Upper lobe of right lung (tissue), 1 donor: ENCODE measurements around the gene MRPL14. TPM values are rescaled to one million over a fixed set of nuclear protein-coding genes. Genes with fewer than 3 reads are reported as not detected.

ENCODE experiments used
- ATAC-seq: fragments of 200-7000 bp; cut with Tn5 transposase; one replicate; pipeline ENCODE4 v1.9.1; 2020; ENCODE audit warnings: mild to moderate bottlenecking, moderate library complexity
- DNase-seq: peaks from one replicate; pipeline ENCODE4 v3.0.0-alpha.2; 2020
- H3K27ac ChIP-seq: fragments of 200-600 bp; one replicate; pipeline ENCODE4 v1.8.0; 2022
- H3K27me3 ChIP-seq: fragments of 200-600 bp; one replicate; pipeline ENCODE4 v1.8.0; 2022; ENCODE audit warnings: mild to moderate bottlenecking
- H3K36me3 ChIP-seq: fragments of 200-600 bp; one replicate; pipeline ENCODE4 v1.8.0; 2022
- H3K4me1 ChIP-seq: fragments of 200-600 bp; one replicate; pipeline ENCODE4 v1.8.0; 2022
- H3K4me3 ChIP-seq: fragments of 200-600 bp; one replicate; pipeline ENCODE4 v1.8.0; 2022; ENCODE audit warnings: mild to moderate bottlenecking
- H3K9me3 ChIP-seq: fragments of 200-600 bp; one replicate; pipeline ENCODE4 v1.8.0; 2022
- CTCF ChIP-seq: fragments of 200-600 bp; IDR thresholded peaks from one replicate; pipeline ENCODE4 v1.8.0; 2022; ENCODE audit warnings: antibody characterized with exemption
- intact Hi-C: fragments of 100-400 bp; cut with DNase I; formaldehyde crosslinking; loops from one replicate; pipeline ENCODE4 v1.11.0; 2022
- total RNA-seq: library from RNA; stranded (reverse); fragmentation: NEBNext Ultra II Directional; extraction: Animal tissue kit (Norgen Biotek cat#: 25700); gene quantifications from one replicate; pipeline ENCODE4 v1.2.1, GENCODE V29; 2021
- donor health status: DM: no; HTN: yes; CAD: no; lungs with severe emphysema.

The MRPL14 gene
- total RNA-seq, 1 donor from 2014 or later: 94.1 TPM

- H3K4me3 ChIP-seq: no peak overlapping the region
- no peak overlapping the region for H3K27ac ChIP-seq
- ATAC-seq (no peak), DNase-seq (no peak)
- TF ChIP-seq CTCF: no peak
- intact Hi-C loops: no loop called here
- H3K9me3 ChIP-seq: no peaks in the 10 kb centered on the region
- peaks cover 40% of the 10 kb centered on the region for H3K36me3 ChIP-seq
- peaks cover 5% of the 10 kb centered on the region for H3K4me1 ChIP-seq
- no peaks in the 10 kb centered on the region for H3K27me3 ChIP-seq
These were observed 8.0 kb upstream of the MRPL14 start for GRCh38 chr6:44135173-44135758.

DNA sequence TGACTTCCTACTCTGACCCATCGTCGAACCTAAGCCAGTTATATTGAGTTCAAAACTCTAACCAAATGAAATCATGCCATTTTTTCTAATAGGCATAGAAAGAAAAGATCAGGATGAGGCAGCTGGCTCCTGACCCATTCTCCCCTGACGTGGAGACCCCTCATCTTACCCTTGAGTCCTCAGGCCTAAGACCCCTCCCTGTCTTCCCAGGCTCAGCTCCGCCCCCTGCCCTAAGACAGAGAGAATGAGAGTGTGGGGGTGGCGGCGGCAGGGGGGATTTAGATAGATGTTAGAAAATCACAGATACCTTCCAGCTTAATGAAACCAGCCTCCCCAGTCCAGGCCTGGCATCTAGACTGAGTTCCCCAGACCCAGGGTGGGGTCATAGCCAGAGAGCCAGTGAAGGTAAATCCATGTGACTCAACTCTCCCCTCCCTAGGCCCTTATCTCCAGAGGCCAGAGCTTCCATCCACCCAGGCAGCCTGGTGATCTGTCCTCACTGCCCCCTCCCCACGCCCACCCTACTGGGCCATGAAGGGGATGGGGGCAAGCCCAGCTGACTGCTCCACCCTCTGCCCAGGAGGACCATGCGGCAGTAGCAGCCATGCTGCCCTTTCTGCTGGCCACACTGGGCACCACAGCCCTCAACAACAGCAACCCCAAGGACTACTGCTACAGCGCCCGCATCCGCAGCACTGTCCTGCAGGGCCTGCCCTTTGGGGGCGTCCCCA lies 6.9 kb upstream of the MRPL14 start:
- Histone ChIP-seq H3K4me3 (no peak overlapping the region), H3K9me3 (no peaks in the 10 kb centered on the region), H3K4me1 (peaks cover 5% of the 10 kb centered on the region), H3K36me3 (peaks cover 29% of the 10 kb centered on the region), H3K27ac (no peak overlapping the region), H3K27me3 (no peaks in the 10 kb centered on the region)
- DNase-seq (no peak), ATAC-seq (no peak)
- TF ChIP-seq CTCF: no peak
- intact Hi-C loops: no loop called here

DNA sequence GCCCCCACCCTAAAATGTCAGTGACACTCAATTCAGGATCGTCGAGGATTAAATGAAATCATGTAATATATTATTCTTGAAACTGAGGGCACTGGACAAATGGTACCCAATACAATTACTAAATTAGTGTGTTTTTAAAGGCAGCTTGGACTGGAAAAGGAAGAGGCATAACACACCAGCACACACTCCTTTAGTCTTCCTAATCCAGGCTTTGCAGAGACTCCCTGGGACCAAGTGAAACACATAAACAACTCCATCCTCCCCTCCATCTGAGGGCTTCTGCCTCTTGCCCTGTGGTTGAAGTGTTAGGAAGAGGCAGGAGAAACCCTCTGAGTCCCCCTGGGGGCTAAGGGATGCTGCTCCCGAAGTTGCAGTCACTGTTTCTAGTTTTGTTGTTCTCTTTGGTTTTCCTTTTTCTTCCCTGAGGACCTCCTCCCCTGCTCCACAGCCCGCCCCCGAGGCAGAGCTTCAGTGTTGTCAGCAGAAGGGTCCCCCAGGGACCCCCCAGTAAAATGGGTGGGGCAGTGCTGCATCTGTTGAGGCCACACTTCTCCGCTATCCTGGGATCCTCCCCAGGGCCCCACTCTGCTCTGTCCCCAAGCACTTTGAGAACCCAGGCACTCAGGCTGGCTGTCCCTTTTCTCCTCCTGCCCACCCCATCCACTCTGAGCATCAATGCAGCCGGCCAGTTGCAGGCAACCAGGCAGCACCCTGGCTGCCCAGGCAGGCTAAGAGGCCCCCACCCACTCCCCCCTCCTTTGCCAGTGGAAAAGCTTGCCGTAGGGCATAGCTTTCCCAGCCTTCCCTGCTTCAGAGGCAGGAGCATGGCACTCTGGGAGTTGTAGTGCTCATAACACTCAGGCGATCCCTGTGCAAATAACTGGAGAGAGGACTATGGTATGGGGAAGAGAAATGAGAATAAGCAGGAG lies 6.0 kb upstream of the MRPL14 start:
- no peaks in the 10 kb centered on the region for H3K27me3 ChIP-seq
- peaks cover 12% of the 10 kb centered on the region for H3K4me1 ChIP-seq
- no peak for TF ChIP-seq CTCF
- H3K27ac ChIP-seq: no peak overlapping the region
- ATAC-seq (peak; percentile 93), DNase-seq (peak; percentile 81)
- no peaks in the 10 kb centered on the region for H3K9me3 ChIP-seq
- peaks cover 28% of the 10 kb centered on the region for H3K36me3 ChIP-seq
- intact Hi-C loops: no loop called here
- no peak overlapping the region for H3K4me3 ChIP-seq

GRCh38 chr6:44132476-44132875 lies 5.2 kb upstream of the MRPL14 start:
- DNase-seq (no peak), ATAC-seq (no peak)
- no peak for TF ChIP-seq CTCF
- no peak overlapping the region for H3K4me3 ChIP-seq
- H3K27ac ChIP-seq: no peak overlapping the region
- peaks cover 26% of the 10 kb centered on the region for H3K36me3 ChIP-seq
- intact Hi-C loops: no loop called here
- no peaks in the 10 kb centered on the region for H3K27me3 ChIP-seq
- H3K4me1 ChIP-seq: peaks cover 14% of the 10 kb centered on the region
- no peaks in the 10 kb centered on the region for H3K9me3 ChIP-seq

DNA sequence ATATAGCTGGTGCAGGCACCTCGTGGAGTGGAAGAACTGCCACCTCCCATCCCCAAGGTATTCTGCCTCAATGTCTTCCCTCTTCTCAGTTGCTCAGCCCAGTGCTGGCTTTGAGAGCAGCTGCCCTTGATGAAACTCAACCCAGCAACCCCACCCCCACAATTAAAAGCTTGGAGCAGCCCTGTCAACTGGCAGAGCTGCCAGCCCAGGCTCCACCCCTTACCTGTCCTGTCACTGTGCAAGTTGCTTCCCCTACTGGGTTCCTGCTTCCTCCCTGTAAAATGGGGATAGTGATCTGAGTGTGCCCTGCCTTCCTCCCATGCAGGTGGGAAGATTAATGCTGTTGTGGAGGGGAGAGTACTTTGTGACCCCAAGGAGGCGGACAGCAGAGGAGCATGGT lies 4.6 kb upstream of the MRPL14 start:
- peaks cover 21% of the 10 kb centered on the region for H3K36me3 ChIP-seq
- H3K27ac ChIP-seq: no peak overlapping the region
- ATAC-seq (no peak), DNase-seq (no peak)
- H3K9me3 ChIP-seq: no peaks in the 10 kb centered on the region
- H3K4me3 ChIP-seq: no peak overlapping the region
- TF ChIP-seq CTCF: no peak
- H3K4me1 ChIP-seq: peaks cover 14% of the 10 kb centered on the region
- no peaks in the 10 kb centered on the region for H3K27me3 ChIP-seq
- intact Hi-C loops: no loop called here
